ENCODE results near the gene KCNJ16. TPM values are rescaled to one million over a fixed set of nuclear protein-coding genes. Genes with fewer than 3 reads are reported as not detected.

KCNJ16 gene
- total RNA-seq, 1 experiment from 2014 or later: not detected

GRCh38 chr17:70134042-70134441 lies 59.0 kb downstream of the KCNJ16 start:
- intact Hi-C loops (cut with micrococcal nuclease; ENCODE audit: unreplicated experiment): no loop called here
- no peak overlapping the region for H3K27ac ChIP-seq (ENCODE audit: low read depth, low read length, poor library complexity, severe bottlenecking)
- no peaks in the 10 kb centered on the region for H3K27me3 ChIP-seq (replicated peaks; ENCODE audit: insufficient read depth, low read depth, low read length, poor library complexity)
- no peaks in the 10 kb centered on the region for H3K36me3 ChIP-seq (ENCODE audit: insufficient read depth, low read length, poor library complexity, severe bottlenecking)
- POLR2A ChIA-PET (ENCODE audit: low non-redundant PET): no interaction called here
- H3K9me3 ChIP-seq (ENCODE audit: low read depth, low read length, poor library complexity, severe bottlenecking): no peaks in the 10 kb centered on the region
- CTCF ChIA-PET: no interaction called here
- no peak overlapping the region for H3K4me3 ChIP-seq (ENCODE audit: low read depth, low read length, poor library complexity, severe bottlenecking)
- BruUV-seq (replicated peaks): no TSS peak
- no peaks in the 10 kb centered on the region for H3K4me1 ChIP-seq (ENCODE audit: insufficient read depth, low read length, poor library complexity, severe bottlenecking)
- DNase-seq (ENCODE audit: low spot score): no peak
- no peak for TF ChIP-seq CTCF (conservative IDR thresholded peaks at IDR 0.05; ENCODE audit: low read depth, low read length)

- DNase-seq (ENCODE audit: low spot score): no peak
Measured at GRCh38 chr17:70134777-70135176, 59.8 kb downstream of the KCNJ16 start.

GRCh38 chr17:70136131-70136530 lies 61.1 kb downstream of the KCNJ16 start:
- H3K4me3 ChIP-seq (ENCODE audit: low read depth, low read length, poor library complexity, severe bottlenecking): no peak overlapping the region
- H3K9me3 ChIP-seq (ENCODE audit: low read depth, low read length, poor library complexity, severe bottlenecking): no peaks in the 10 kb centered on the region
- no peaks in the 10 kb centered on the region for H3K36me3 ChIP-seq (ENCODE audit: insufficient read depth, low read length, poor library complexity, severe bottlenecking)
- intact Hi-C loops (cut with micrococcal nuclease; ENCODE audit: unreplicated experiment): no loop called here
- H3K27ac ChIP-seq (ENCODE audit: low read depth, low read length, poor library complexity, severe bottlenecking): no peak overlapping the region
- CTCF ChIA-PET: no interaction called here
- no peaks in the 10 kb centered on the region for H3K4me1 ChIP-seq (ENCODE audit: insufficient read depth, low read length, poor library complexity, severe bottlenecking)
- H3K27me3 ChIP-seq (replicated peaks; ENCODE audit: insufficient read depth, low read depth, low read length, poor library complexity): no peaks in the 10 kb centered on the region
- no TSS peak for BruUV-seq (replicated peaks)
- DNase-seq (ENCODE audit: low spot score): no peak
- POLR2A ChIA-PET (ENCODE audit: low non-redundant PET): no interaction called here
- no peak for TF ChIP-seq EZH2 (IDR thresholded peaks at IDR 0.05; ENCODE audit: borderline replicate concordance, low read depth, low read length, poor library complexity, severe bottlenecking)
- no peak for TF ChIP-seq CTCF (conservative IDR thresholded peaks at IDR 0.05; ENCODE audit: low read depth, low read length)

More at GRCh38 chr17:70134777-70135176, 59.8 kb downstream of the KCNJ16 start:
- Histone ChIP-seq H3K27ac (ENCODE audit: low read depth, low read length, poor library complexity, severe bottlenecking) (no peak overlapping the region), H3K27me3 (replicated peaks; ENCODE audit: insufficient read depth, low read depth, low read length, poor library complexity) (no peaks in the 10 kb centered on the region), H3K4me1 (ENCODE audit: insufficient read depth, low read length, poor library complexity, severe bottlenecking) (no peaks in the 10 kb centered on the region), H3K36me3 (ENCODE audit: insufficient read depth, low read length, poor library complexity, severe bottlenecking) (no peaks in the 10 kb centered on the region), H3K9me3 (ENCODE audit: low read depth, low read length, poor library complexity, severe bottlenecking) (no peaks in the 10 kb centered on the region), H3K4me3 (ENCODE audit: low read depth, low read length, poor library complexity, severe bottlenecking) (no peak overlapping the region)
- ChIA-PET POLR2A (ENCODE audit: low non-redundant PET) (no interaction called here), CTCF (no interaction called here)
- no TSS peak for BruUV-seq (replicated peaks)
- TF ChIP-seq CTCF (conservative IDR thresholded peaks at IDR 0.05; ENCODE audit: low read depth, low read length) (no peak), EZH2 (IDR thresholded peaks at IDR 0.05; ENCODE audit: borderline replicate concordance, low read depth, low read length, poor library complexity, severe bottlenecking) (no peak)
- intact Hi-C loops (cut with micrococcal nuclease; ENCODE audit: unreplicated experiment): no loop called here

Measured in A673 (cell line).